ENCODE measurements around the gene BTBD2. TPM values are rescaled to one million over a fixed set of nuclear protein-coding genes. Genes with fewer than 3 reads are reported as not detected.

BTBD2 gene
- total RNA-seq, 1 donor from 2014 or later, result 57.3 TPM

- peaks cover 47% of the 10 kb centered on the region for H3K4me1 Mint-ChIP-seq
- no peaks in the 10 kb centered on the region for H3K27me3 Mint-ChIP-seq
- ATAC-seq (ENCODE audit: low read depth) (no peak), DNase-seq (no peak)
- ChIA-PET POLR2A (interaction anchor here (0.6 to 1.1 kb wide), 3 partner anchors 9 to 200 kb away, joined by 3 to 4 read pairs (median 3); partner anchors contain the start of gene MOB3A), CTCF (no interaction called here)
- no peak overlapping the region for H3K4me3 Mint-ChIP-seq
- no peak for TF ChIP-seq CTCF (IDR thresholded peaks at IDR 0.05)
- peak overlapping the region; percentile 37 for H3K27ac Mint-ChIP-seq
- peaks cover 10% of the 10 kb centered on the region for H3K36me3 Mint-ChIP-seq (ENCODE audit: low read depth)
- intact Hi-C loops (cut with micrococcal nuclease), result no loop called here
- H3K9me3 Mint-ChIP-seq, result peaks cover 5% of the 10 kb centered on the region
These were observed 78.5 kb downstream of the BTBD2 start for GRCh38 chr19:1936916-1937610.

GRCh38 chr19:1936430-1936829, 79.1 kb downstream of the BTBD2 start:
- Mint-ChIP-seq H3K36me3 (ENCODE audit: low read depth) (peaks cover 10% of the 10 kb centered on the region), H3K27me3 (no peaks in the 10 kb centered on the region), H3K4me3 (no peak overlapping the region), H3K27ac (peak overlapping the region; percentile 37), H3K9me3 (peaks cover 5% of the 10 kb centered on the region), H3K4me1 (peaks cover 52% of the 10 kb centered on the region)
- POLR2A ChIA-PET, result interaction anchor here (0.6 to 1.4 kb wide), 4 partner anchors 9 to 200 kb away, joined by 3 to 4 read pairs (median 4); partner anchors contain the start of gene MOB3A
- no peak for TF ChIP-seq CTCF (IDR thresholded peaks at IDR 0.05)
- intact Hi-C loops (cut with micrococcal nuclease), result no loop called here
- CTCF ChIA-PET, result interaction anchor here (1.0 kb wide), 1 partner anchor 9 kb away, joined by 3 read pairs; no protein-coding TSS in a partner anchor
- DNase-seq (no peak), ATAC-seq (ENCODE audit: low read depth) (no peak)

- no peak for TF ChIP-seq CTCF (IDR thresholded peaks at IDR 0.05)
- H3K4me1 Mint-ChIP-seq, result peaks cover 53% of the 10 kb centered on the region
- CTCF ChIA-PET, result interaction anchor here (1.0 kb wide), 1 partner anchor 8 kb away, joined by 3 read pairs; no protein-coding TSS in a partner anchor
- intact Hi-C loops (cut with micrococcal nuclease), result no loop called here
- DNase-seq, result no peak
- H3K27ac Mint-ChIP-seq, result peak overlapping the region; percentile 32
- no peak for ATAC-seq (ENCODE audit: low read depth)
- POLR2A ChIA-PET, result interaction anchor here (1.4 kb wide), 1 partner anchor 116 kb away, joined by 4 read pairs; no protein-coding TSS in a partner anchor
- H3K27me3 Mint-ChIP-seq, result no peaks in the 10 kb centered on the region
- no peak overlapping the region for H3K4me3 Mint-ChIP-seq
- H3K9me3 Mint-ChIP-seq, result peaks cover 5% of the 10 kb centered on the region
- H3K36me3 Mint-ChIP-seq (ENCODE audit: low read depth), result peaks cover 10% of the 10 kb centered on the region
These were observed 79.9 kb downstream of the BTBD2 start for GRCh38 chr19:1935484-1936208.

Other genes starting within 250 kb of the BTBD2 start
- 2.3 and 3.9 TPM in 2 replicates for gene ATP8B3, start 203.4 kb downstream of the BTBD2 start, total RNA-seq
- gene REXO1, start 167.2 kb downstream of the BTBD2 start, total RNA-seq, result 56.3 and 69.6 TPM in 2 replicates
- 21.5 and 25.2 TPM in 2 replicates for gene KLF16, start 152.1 kb downstream of the BTBD2 start, total RNA-seq
- 57.4 and 64.3 TPM in 2 replicates for gene ABHD17A, start 130.2 kb downstream of the BTBD2 start, total RNA-seq
- 8.5 and 14.1 TPM in 2 replicates for gene ADAT3, start 110.3 kb downstream of the BTBD2 start, total RNA-seq
- 47.6 and 59.7 TPM in 2 replicates for gene SCAMP4, start 110.3 kb downstream of the BTBD2 start, total RNA-seq
- gene CSNK1G2, start 74.5 kb downstream of the BTBD2 start, total RNA-seq, result 83.1 and 89.1 TPM in 2 replicates
- 1,134 and 1,197 TPM in 2 replicates for gene MKNK2, start 35.5 kb upstream of the BTBD2 start, total RNA-seq
- 179 and 189 TPM in 2 replicates for gene MOB3A, start 80.6 kb upstream of the BTBD2 start, total RNA-seq
- gene IZUMO4, start 81.2 kb upstream of the BTBD2 start, total RNA-seq, result 73.0 and 78.6 TPM in 2 replicates
- 97.2 and 109 TPM in 2 replicates for gene AP3D1, start 135.9 kb upstream of the BTBD2 start, total RNA-seq
- 55.0 and 65.2 TPM in 2 replicates for gene DOT1L, start 148.2 kb upstream of the BTBD2 start, total RNA-seq
- 74.4 and 74.9 TPM in 2 replicates for gene PLEKHJ1, start 220.6 kb upstream of the BTBD2 start, total RNA-seq
- 107 and 117 TPM in 2 replicates for gene SF3A2, start 221.1 kb upstream of the BTBD2 start, total RNA-seq
- 2.8 and 4.8 TPM in 2 replicates for gene AMH, start 233.6 kb upstream of the BTBD2 start, total RNA-seq
- gene JSRP1, start 240.7 kb upstream of the BTBD2 start, total RNA-seq, result 0.31 and 0.54 TPM in 2 replicates

All from activated B cell treated with CpG ODN at 0.5 μM for 24 hours (primary cell).